Endothelial cell of umbilical vein (primary cell): ENCODE measurements around the gene SLC5A5. TPM values are rescaled to one million over a fixed set of nuclear protein-coding genes. Genes with fewer than 3 reads are reported as not detected.

ENCODE experiments used
- BruUV-seq: library from RNA; stranded (reverse); fragments of 400-500 nt; replicated peaks from 2 replicates; lab custom pipeline; 2021; lab: Mats Ljungman, UMichigan
- CTCF ChIA-PET: fragments of 300-600, 350-600 bp; sonication (Branson Sonifier 250); formaldehyde crosslinking; loops from one replicate; lab custom pipeline; 2021; ENCODE audit warnings: antibody characterized with exemption, inconsistent platforms; lab: Charles Lee
- POLR2A ChIA-PET: fragments of 300-600, 350-600 bp; sonication (Branson Sonifier 250); formaldehyde crosslinking; loops from one replicate; lab custom pipeline; 2021; ENCODE audit warnings: antibody characterized with exemption, inconsistent platforms; lab: Charles Lee
- DNase-seq: peaks from one replicate; pipeline ENCODE4 v3.0.0-alpha.2; 2011; ENCODE audit warnings: low read depth, low spot score
- FAIRE-seq: peaks from 2 replicates; lab custom pipeline; 2011; peaks lifted over from hg19 to GRCh38; lab: Jason Lieb, UNC
- H2AFZ ChIP-seq: 2 replicates; pipeline ENCODE4 v1.6.0; 2012; ENCODE audit warnings: low read depth, low read length, control low read depth, inconsistent platforms
- H3K27ac ChIP-seq: 2 replicates; pipeline ENCODE4 v1.5.1; 2011; ENCODE audit warnings: low read depth, mild to moderate bottlenecking, control low read depth, low read length, moderate library complexity; ENCODE audit not compliant: insufficient read depth
- H3K27me3 ChIP-seq, 2 experiments: 2 replicates each; pipeline versions ENCODE4 v1.6.0 to v1.6.1; 2011; ENCODE audit warnings: low read length in 2 of 2, mixed read lengths in 1 of 2; ENCODE audit not compliant: control insufficient read depth in 2 of 2, insufficient read depth in 2 of 2
- H3K36me3 ChIP-seq, 2 experiments: 2 replicates in 1 of 2; 3 replicates in 1 of 2; pipeline ENCODE4 v1.5.1; 2011; ENCODE audit warnings: low read length in 2 of 2, mild to moderate bottlenecking in 1 of 2, moderate library complexity in 1 of 2; ENCODE audit not compliant: control insufficient read depth in 2 of 2, insufficient read depth in 2 of 2; ENCODE audit errors: extremely low read depth in 1 of 2
- H3K4me1 ChIP-seq: 3 replicates; pipeline ENCODE4 v1.5.1; 2011; ENCODE audit warnings: mild to moderate bottlenecking, low read length; ENCODE audit not compliant: control insufficient read depth, insufficient read depth; ENCODE audit errors: extremely low read depth
- H3K4me2 ChIP-seq: 2 replicates; pipeline ENCODE4 v1.6.1; 2011; ENCODE audit warnings: low read length, control low read depth, mixed read lengths; ENCODE audit not compliant: insufficient read depth
- H3K4me3 ChIP-seq, 3 experiments: fragments of 200-600 bp in 1 of 3; sonication (generic), shearing (Covaris generic) in 1 of 3; replicated peaks in 1 of 3; 2 replicates each; pipeline ENCODE4 v1.5.1; 2011 to 2016; ENCODE audit warnings: control low read depth in 3 of 3, low read length in 3 of 3, mild to moderate bottlenecking in 2 of 3, inconsistent platforms in 1 of 3, low read depth in 1 of 3, moderate library complexity in 1 of 3; ENCODE audit not compliant: insufficient read depth in 1 of 3
- H3K79me2 ChIP-seq: 2 replicates; pipeline ENCODE4 v1.6.0; 2012; ENCODE audit warnings: low read length, inconsistent platforms; ENCODE audit not compliant: control insufficient read depth, insufficient read depth
- H3K9ac ChIP-seq: replicated peaks from 2 replicates; pipeline ENCODE3; 2011; ENCODE audit warnings: low read length, control low read depth; ENCODE audit not compliant: insufficient read depth; ENCODE audit errors: extremely low read depth
- H3K9me1 ChIP-seq: replicated peaks from 3 replicates; pipeline ENCODE4 v1.6.0; 2011; ENCODE audit warnings: mild to moderate bottlenecking, low read length; ENCODE audit not compliant: control insufficient read depth, insufficient read depth; ENCODE audit errors: extremely low read depth
- H3K9me3 ChIP-seq: replicated peaks from 2 replicates; pipeline ENCODE4 v1.5.1; 2012; ENCODE audit warnings: low read length, inconsistent platforms; ENCODE audit not compliant: control insufficient read depth, insufficient read depth
- H4K20me1 ChIP-seq: replicated peaks from 2 replicates; pipeline ENCODE3; 2011; ENCODE audit warnings: mild to moderate bottlenecking, low read length; ENCODE audit not compliant: control insufficient read depth, insufficient read depth; ENCODE audit errors: extremely low read depth
- CTCF ChIP-seq, 2 donors: IDR thresholded peaks; 1 replicate in 1 of 2; 2 replicates in 1 of 2; pipeline ENCODE4 v1.5.1; 2011; ENCODE audit warnings: low read length in 2 of 2, mild to moderate bottlenecking in 2 of 2, moderate library complexity in 2 of 2, control low read depth in 1 of 2, inconsistent platforms in 1 of 2, low read depth in 1 of 2; ENCODE audit not compliant: insufficient read depth in 1 of 2; ENCODE audit errors: extremely low read depth in 1 of 2
- EZH2 ChIP-seq: IDR thresholded peaks from 2 replicates; pipeline ENCODE4 v1.6.1; 2012; ENCODE audit warnings: borderline replicate concordance, low read depth, mild to moderate bottlenecking, moderate library complexity, low read length, inconsistent platforms; ENCODE audit not compliant: severe bottlenecking
- FOS ChIP-seq: IDR thresholded peaks from 2 replicates; pipeline ENCODE4 v1.6.1; 2011; ENCODE audit warnings: mild to moderate bottlenecking, low read length, moderate library complexity, borderline replicate concordance; ENCODE audit not compliant: insufficient read depth
- GATA2 ChIP-seq: IDR thresholded peaks from 2 replicates; pipeline ENCODE4 v1.7.0; 2011; ENCODE audit warnings: low read depth, mild to moderate bottlenecking, moderate library complexity, mixed read lengths, low read length; ENCODE audit not compliant: insufficient read length, insufficient read depth
- JUN ChIP-seq: IDR thresholded peaks from 2 replicates; pipeline ENCODE4 v1.6.1; 2011; ENCODE audit warnings: borderline replicate concordance, low read depth; ENCODE audit not compliant: insufficient read length, insufficient read depth
- MAX ChIP-seq: IDR thresholded peaks from 2 replicates; pipeline ENCODE4 v1.6.1; 2011; ENCODE audit not compliant: insufficient read depth, insufficient read length
- MYC ChIP-seq: IDR thresholded peaks from one replicate; pipeline ENCODE4 v1.6.1; 2011; ENCODE audit warnings: mild to moderate bottlenecking, low read depth, low read length
- POLR2A ChIP-seq: IDR thresholded peaks from 2 replicates; pipeline ENCODE4 v1.6.1; 2012; ENCODE audit warnings: low read depth, mild to moderate bottlenecking, control low read depth, low read length
- POLR2AphosphoS5 ChIP-seq: IDR thresholded peaks from 2 replicates; pipeline ENCODE4 v1.6.1; 2012; ENCODE audit warnings: low read depth, mild to moderate bottlenecking, control low read depth, low read length, moderate library complexity; ENCODE audit not compliant: insufficient read depth
- dilution Hi-C: fragments of 300-500 bp; cut with MboI; formaldehyde crosslinking; loops from one replicate; pipeline ENCODE4 v1.15.0; 2019; ENCODE audit warnings: low sequenced_read_pairs; ENCODE audit not compliant: extremely low pct_ligation_motif_present
- intact Hi-C: fragments of 100-400 bp; cut with micrococcal nuclease; formaldehyde crosslinking; loops from one replicate; pipeline ENCODE4 v1.10.0; 2022
- polyA plus RNA-seq, 4 experiments: library from polyadenylated mRNA; depleted of rRNA in 3 of 4; stranded (reverse) in 3 of 4; unstranded in 1 of 4; fragments of >200 nt; gene quantifications; 2 replicates each; pipeline versions ENCODE4 v1.2.1 to v1.2.3, GENCODE V29; 2011 to 2012; ENCODE audit warnings: missing spikeins in 1 of 4
- total RNA-seq: library from RNA; stranded (reverse); gene quantifications from 2 replicates; pipeline ENCODE4 v1.2.3, GENCODE V29; 2021

SLC5A5 gene
- total and polyA plus RNA-seq, 2 donors (not counting 3 experiments of a cell fraction or from before 2014, with no cell fraction given): not detected

- dilution Hi-C loops: no loop called here
- Histone ChIP-seq H3K79me2 (no peaks in the 10 kb centered on the region), H3K27me3 (no peaks in the 10 kb centered on the region), H3K4me3 (no peak overlapping the region), H4K20me1 (no peaks in the 10 kb centered on the region), H2AFZ (no peak overlapping the region), H3K9me1 (no peaks in the 10 kb centered on the region), H3K36me3 (no peaks in the 10 kb centered on the region), H3K9me3 (no peaks in the 10 kb centered on the region), H3K4me1 (peaks cover 5% of the 10 kb centered on the region), H3K27ac (no peak overlapping the region), H3K4me2 (no peak overlapping the region), H3K9ac (no peak overlapping the region)
- ChIA-PET POLR2A (no interaction called here), CTCF (no interaction called here)
- no TSS peak for BruUV-seq
- FAIRE-seq: no peak
- no peak for TF ChIP-seq GATA2
- no peak for TF ChIP-seq MAX
- no peak for TF ChIP-seq FOS
- TF ChIP-seq POLR2A: no peak
- no peak for TF ChIP-seq EZH2
- no peak for TF ChIP-seq CTCF (IDR thresholded peaks at IDR 0.05; ENCODE audit: extremely low read depth in 1 of 2, insufficient read depth in 1 of 2, low read depth in 1 of 2, low read length in 2 of 2)
- TF ChIP-seq JUN: no peak
- TF ChIP-seq POLR2AphosphoS5: no peak
- no peak for TF ChIP-seq MYC
- no peak for DNase-seq
- intact Hi-C loops: no loop called here
Observed at GRCh38 chr19:17835182-17836006, 36.4 kb upstream of the SLC5A5 start.
